PC-3 (cell line): ENCODE data around the gene DNM1.

Experiments
- EZH2 ChIP-seq: fragments of 300-600 bp; sonication (generic); IDR thresholded peaks from one replicate; pipeline ENCODE4 v1.6.1; 2017; ENCODE audit warnings: antibody characterized with exemption, mild to moderate bottlenecking, low read length; ENCODE audit not compliant: unreplicated experiment
- TF ChIP-seq, protein P1 (sequence below): fragments of 300-600 bp; sonication (generic); conservative IDR thresholded peaks from 2 replicates; pipeline ENCODE4 v1.5.1; 2017; ENCODE audit warnings: antibody characterized with exemption, low read depth, mild to moderate bottlenecking, low read length

DNA sequence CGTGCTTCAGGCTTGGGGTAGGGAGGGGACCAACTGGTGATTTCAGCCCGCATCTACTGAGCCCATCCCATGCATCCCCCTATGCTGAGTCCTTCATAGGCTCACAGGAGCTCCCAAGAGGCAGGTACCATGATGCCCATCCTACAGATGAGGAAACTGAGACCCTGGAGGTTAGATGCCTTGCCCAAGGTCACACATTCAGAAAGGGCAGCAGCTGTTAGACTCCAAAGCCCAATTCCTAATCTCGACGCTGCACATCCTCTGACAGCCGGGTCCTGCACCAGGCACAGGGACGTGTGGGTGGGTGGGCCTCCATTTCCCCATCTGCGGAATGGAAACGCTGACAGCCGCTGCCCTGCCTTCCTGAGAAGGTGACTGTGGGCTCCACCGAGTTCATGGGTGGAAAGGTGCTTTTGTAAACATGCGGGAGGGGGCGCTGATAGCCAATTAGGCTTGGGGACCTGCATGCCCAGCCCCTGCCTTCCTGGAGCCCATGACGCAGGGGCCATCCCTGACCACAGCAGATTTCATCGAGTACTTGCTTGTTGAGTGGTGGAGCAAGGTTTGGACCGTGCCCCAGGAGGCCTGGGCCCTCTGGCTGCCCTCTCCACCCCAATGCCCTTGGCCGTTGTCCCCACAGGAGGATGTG is 2.2 kb downstream of the DNM1 start:
- TF ChIP-seq, protein P1, sequence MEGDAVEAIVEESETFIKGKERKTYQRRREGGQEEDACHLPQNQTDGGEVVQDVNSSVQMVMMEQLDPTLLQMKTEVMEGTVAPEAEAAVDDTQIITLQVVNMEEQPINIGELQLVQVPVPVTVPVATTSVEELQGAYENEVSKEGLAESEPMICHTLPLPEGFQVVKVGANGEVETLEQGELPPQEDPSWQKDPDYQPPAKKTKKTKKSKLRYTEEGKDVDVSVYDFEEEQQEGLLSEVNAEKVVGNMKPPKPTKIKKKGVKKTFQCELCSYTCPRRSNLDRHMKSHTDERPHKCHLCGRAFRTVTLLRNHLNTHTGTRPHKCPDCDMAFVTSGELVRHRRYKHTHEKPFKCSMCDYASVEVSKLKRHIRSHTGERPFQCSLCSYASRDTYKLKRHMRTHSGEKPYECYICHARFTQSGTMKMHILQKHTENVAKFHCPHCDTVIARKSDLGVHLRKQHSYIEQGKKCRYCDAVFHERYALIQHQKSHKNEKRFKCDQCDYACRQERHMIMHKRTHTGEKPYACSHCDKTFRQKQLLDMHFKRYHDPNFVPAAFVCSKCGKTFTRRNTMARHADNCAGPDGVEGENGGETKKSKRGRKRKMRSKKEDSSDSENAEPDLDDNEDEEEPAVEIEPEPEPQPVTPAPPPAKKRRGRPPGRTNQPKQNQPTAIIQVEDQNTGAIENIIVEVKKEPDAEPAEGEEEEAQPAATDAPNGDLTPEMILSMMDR = no peak
- no peak for TF ChIP-seq EZH2
